ENCODE measurements around the gene PLEKHM3.

Gene PLEKHM3

DNA sequence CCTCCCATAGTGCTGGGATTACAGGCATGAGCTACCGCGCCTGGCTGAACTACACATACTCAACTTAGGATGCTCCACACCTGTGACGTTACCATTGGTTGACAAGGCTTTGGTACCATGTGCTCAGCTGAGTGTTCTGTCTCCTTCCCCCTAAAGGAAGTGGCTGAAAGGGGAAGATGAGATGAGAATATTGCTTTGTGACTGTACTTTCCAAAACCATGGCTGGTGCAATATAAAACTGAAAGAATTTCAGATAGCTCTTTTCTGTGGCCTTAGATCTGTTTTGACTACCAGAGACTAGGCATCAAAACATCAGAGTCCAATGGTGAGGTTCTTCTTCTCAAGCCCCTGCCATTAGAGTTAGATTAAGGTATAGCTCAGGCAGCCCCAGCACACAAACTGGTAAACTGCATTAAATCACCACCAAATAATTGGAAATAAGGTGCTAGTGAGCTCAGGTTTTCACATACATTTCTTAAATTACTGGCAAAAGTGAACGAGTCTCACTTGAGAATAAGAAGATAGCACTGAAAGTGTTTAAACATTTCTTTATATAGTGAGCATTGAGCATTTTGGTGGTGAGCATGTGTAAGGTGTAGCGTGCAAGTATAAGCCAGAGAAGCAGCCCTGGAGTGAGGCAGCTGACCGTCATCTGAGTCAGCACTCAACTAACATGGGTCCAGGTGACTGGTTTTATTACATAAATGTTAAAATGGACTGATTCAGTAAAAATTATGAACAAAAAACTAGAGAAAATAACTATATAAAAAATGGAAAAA is 142.1 kb downstream of the PLEKHM3 start:
- no peak for DNase-seq (ENCODE audit: low read depth)

DNA sequence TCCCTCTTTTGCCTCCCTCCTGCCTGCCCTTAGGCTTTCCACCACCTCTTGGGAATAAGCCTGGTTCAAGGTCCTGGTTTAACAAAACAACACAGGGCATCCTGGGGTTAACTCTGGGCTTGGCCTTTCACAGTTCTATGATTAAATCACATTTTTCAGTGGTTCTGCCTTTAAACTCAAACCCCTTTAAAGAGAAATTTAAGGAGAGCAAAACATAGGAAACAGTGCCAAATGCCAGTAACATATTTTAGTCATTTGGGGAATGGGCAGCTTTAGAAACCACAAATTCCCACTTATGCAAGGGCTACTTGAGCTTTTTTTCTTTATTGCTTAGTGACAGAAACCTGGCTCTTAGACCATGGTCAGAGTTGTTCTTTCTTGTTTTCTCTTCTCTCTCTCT is 143.4 kb downstream of the PLEKHM3 start:
- no peak for DNase-seq (ENCODE audit: low read depth)

DNA sequence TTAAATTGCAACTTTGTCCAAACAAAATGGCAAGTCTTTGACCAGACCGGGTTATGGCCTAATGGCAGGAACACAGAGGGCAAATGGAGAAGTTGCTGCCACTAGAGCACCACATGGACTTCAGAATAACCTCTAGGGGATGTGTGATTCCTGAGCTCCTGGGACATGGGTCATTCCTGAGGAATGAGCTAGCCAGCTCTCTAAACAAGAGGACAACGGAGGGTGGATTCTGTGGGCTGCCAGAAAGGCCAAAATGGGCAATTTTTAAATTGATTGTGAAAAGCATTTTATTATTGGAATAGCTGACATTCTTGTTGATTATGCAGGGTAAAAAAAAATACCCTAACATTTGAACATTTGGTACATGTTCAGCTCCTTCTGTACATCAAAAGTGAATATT is 145.8 kb downstream of the PLEKHM3 start:
- DNase-seq (ENCODE audit: low read depth): peak; percentile 10

DNA sequence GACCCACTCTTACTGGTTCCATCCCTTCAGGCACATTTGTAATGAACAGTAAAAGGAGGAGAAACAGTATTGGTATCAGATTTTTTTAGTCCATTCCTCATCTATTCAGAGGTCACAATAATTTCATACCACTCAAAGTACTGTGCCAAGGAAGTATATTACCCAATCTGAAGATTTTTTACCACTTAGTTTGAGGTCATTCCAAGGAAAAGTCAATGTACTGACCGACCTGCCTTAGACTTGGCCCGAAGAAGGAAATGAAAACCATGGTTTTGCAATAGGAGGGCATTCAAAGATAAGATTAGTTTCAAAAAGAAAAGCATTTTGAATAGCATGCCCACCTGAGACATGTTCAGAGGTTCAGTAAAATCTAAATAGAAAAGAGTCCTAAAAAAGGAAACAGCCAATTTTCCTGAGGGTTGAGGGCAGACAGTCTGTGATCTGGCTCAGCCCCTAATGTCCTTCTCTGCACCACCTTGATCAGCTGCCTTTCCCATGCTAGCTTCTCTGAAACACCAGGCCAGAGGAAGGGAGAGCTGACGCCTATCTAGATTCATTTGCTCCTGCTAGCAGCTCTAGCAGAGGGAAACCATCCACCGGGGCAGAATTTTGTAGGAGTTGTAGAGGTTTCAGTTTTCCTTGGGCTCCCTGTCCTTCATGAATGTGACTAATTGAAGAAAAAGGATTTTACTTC is 148.3 kb downstream of the PLEKHM3 start:
- DNase-seq (ENCODE audit: low read depth): no peak

DNA sequence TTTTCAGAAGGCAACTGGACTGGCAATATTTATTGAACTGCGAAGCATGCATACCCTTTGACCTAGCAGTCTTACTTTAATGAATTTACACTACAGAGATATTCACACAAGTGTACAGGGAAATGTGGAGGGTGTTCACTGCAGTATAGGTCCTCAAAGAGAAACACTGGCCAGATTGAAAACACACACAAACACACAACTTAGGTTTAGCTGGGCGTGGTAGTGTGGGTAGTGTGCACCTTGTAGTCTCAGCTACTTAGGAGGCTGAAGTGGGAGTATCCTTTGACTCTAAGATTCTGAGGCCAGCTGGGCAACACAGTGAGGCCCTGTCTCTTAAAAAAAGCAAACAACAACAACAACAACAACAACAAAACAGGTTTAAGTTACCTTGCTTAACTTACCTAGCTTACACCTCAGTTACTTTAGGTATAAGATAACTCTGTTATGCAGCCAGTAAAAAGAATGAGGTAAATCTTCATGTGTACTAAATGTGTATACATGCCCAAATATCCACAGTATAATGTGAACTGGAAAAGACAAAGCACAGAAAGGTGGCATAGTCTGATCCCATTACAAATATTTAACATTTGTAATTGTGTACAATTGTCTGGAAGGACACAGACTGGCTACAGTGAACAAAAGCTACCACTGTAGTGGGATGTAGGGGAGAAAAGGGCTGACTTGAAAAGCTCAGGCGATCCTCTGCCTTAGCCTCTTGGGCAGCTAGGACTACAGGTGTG is 149.7 kb downstream of the PLEKHM3 start:
- DNase-seq (ENCODE audit: low read depth): no peak

DNA sequence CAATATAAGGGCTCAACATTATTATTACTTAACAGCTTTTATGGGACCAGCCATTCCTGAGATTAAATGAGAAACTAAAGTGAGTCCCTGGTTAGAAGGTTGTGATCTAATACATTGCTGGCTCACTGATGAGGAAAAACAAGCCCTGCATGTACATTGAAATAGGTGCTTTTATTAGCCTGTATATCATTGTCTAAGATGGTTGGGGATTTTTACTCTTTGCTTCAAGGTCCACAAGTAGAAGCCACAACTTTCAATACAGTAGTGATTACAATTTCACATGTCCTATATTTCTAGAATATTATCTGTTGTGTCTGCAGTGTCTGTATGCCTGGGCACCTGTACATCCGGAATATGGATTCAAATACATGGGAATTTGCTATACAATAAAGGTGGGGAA is 151.5 kb downstream of the PLEKHM3 start:
- no peak for DNase-seq (ENCODE audit: low read depth)

DNA sequence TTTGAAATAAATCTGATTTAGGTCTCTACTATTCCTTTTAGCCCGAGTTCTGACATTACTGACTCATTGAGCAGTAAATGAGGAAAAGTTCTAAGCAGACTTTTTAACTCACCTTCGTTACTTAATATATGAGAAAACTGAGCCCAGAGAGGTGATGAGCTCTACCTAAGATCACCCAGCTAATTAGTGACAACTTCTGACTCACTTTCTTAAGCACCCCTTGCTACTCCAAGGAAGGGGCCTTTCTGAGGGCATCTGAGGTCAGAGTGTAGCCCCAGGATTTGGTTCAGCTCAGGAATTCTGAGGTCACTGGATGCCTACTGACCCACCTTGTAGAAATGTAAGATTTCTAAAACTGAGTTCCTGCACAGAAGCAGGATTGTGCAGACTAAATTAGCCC is 153.4 kb downstream of the PLEKHM3 start:
- no peak for DNase-seq (ENCODE audit: low read depth)

DNA sequence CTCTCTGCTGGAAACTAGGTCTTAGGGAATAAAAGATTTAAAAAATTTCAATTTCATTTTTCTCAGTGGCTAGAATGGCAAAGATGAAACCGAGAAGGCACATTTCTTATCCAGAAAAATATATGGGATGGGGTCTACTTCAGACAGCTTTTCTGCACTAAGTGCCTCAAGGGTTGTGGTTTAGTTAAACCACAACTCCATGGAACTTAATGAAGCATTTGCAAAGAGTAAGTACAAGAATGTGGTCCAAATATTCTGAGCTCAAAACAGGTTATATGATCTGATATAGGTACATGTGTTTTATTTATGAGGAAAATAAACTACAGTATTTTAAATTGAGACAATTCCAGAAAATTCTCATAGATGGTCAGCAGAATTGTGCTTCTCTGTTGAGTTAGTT is 153.8 kb downstream of the PLEKHM3 start:
- peak; percentile 15 for DNase-seq (ENCODE audit: low read depth)

DNA sequence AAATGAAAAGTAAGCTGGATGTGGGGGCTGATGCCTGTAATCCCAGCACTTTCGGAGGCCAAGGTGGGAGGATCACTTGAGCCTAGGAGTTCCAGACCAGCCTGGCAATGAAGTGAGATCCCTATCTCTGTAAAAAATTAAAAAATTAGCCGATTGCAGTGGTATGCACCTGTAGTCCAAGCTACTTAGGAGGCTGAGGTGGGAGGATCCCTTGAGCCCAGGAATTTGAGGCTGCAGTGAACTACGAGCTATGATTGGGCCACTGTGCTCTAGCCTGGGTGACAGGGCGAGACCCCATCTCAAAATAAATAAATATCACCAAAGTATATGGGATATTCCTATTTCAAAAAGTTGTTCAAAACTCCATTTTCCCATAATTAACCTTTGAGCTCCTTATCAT is 154.5 kb downstream of the PLEKHM3 start:
- no peak for DNase-seq (ENCODE audit: low read depth)

DNA sequence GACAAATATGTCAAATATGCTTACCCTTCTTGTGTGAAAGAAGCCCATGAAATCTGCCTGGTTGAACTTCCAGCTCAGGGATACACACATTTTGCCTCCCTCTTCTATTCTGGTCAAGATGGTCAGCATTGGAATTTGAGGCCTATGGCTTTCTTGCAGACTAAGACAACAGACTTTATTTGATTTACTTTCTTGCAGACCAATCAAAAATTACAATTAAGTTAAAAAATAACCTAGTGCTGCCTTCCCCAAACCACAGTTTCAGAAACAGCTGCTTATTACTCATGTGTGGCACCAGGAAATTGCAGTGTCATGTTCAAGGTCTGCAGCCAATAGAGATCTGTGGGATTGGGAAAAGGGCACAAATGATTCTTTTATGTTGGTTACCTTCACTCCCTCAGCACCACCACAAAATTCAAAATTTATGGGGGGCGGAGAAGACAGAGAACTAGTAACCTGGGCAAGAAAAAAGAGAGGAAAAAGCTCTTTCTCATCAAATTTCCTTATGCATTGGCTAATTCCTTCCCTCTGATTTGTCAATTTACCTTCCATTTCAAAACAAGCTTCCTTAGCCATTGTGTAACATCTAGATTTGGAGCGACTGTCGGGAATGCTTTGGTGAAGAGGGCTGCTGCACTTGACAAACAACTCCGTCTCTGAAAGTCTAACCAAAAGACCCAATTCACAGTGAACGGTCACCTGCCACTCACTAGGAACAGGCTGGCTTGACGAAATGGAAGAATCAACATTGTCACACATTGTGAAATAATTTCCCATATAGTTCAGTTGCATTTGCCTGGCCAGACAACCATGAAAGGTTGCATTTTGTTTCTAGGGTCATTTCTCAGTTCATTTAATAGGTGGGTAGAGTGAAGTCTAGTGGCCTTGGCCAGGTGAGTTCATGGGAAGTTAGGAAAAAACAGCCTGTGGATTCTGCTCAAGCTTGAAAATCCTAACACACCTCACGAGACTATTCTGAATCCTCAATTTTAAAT is 155.2 kb downstream of the PLEKHM3 start:
- DNase-seq (ENCODE audit: low read depth): peak; percentile 89

DNA sequence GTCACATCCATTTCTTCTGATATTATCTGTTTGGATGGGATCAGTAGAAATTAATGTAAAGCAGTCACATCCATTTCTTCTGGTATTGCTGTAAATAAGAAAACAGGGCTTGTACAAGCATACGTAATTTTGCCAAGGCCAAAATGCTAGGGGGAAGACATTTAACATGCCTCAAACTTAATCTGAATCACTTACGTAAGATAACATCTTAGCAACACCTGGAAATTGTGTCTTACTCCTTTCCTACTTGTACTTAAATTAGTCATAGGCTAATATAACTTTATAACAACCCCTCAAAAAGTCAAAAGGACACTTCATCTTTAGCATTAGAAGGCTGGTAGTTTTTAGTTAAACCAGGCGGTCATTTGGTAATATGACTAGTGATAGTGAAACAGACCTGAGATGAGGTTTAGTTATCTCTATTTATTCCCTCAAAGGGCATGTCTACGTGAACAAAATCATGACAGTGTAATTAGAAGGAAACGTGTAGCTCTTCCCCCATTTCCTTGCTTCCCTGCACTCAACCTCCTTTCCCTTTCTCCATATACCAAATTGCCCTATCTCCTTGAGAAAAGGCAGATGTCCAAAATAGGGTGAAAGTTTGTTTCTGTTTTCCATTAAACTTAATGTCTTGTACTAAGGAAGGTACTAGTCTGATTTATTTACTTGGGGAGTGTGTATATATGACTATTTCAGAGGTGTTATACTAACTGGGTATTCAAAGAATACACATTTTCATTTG is 156.3 kb downstream of the PLEKHM3 start:
- DNase-seq (ENCODE audit: low read depth): no peak

DNA sequence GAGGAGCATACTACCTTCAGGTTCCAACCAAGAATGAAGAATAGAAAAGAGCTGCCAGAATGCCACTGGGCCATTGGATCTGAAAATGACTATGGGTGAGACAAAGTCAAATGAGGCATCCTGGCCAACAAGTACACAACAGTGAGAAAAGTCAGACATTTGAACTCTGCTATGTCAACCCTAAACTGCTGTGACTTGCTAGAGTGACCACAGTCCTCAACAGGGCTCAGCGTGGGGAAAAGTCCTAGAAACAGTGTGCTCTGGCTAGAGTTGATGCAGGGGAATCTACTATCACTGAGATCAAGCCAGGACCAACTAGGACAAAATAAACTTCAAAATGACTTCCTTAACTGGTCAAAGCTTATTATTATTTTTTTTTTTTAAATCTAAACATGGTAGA is 157.4 kb downstream of the PLEKHM3 start:
- no peak for DNase-seq (ENCODE audit: low read depth)

DNA sequence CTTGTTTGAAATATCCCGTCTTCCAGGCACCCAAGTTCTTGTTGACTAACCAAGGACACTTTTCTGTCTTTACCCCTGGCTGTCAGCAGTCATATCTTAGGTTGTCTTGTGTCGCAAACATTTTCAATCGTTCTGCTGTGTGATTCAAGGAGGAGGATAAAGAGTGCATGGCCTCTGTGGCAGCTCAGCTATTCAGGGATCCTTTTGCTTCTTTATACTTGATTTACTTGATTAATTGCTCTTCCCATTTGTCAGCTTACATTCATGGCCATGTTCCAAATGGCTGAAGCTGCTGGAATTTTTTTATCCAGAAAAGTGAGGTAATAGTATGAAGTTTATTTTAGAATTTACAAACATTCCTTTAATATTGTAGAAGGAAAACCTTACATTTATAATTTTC is 158.3 kb downstream of the PLEKHM3 start:
- DNase-seq (ENCODE audit: low read depth): no peak

DNA sequence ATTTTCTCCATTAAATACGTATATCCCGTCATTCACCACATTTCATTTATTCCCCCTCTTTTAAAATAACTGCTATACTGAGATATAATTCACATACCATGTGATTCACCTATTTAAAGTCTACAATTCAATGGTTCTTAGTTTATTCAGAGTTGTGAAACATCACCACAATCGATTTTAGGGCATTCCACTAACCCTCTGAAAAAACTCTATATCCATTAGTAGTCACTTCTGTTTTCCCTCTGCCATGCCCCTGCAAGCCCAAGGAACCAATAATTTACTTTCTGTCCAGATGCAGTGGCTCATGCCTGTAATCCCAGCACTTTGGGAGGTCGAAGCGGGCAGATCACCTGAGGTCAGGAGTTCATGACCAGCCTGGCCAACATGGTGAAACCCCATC is 160.1 kb downstream of the PLEKHM3 start:
- DNase-seq (ENCODE audit: low read depth): no peak

DNA sequence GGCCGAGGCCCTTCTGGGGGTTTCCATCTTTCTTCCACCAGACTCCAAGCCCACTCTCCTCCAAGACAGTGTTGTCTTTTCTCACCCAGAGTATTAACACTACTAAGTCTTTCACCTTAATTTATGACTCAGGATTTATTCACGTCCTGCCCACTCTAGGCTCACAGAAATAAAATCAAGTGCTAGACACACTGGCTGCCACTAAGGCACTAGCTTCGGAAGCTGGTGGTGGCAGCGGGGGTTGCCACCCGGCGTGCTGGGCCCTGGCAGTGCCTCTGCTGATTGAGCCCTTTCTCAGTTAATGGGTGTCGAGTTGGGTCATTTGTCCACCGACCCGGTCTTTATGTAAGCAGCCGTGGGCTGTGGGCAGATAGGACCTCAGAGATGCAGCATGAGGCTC is 162.0 kb downstream of the PLEKHM3 start:
- no peak for DNase-seq (ENCODE audit: low read depth)

DNA sequence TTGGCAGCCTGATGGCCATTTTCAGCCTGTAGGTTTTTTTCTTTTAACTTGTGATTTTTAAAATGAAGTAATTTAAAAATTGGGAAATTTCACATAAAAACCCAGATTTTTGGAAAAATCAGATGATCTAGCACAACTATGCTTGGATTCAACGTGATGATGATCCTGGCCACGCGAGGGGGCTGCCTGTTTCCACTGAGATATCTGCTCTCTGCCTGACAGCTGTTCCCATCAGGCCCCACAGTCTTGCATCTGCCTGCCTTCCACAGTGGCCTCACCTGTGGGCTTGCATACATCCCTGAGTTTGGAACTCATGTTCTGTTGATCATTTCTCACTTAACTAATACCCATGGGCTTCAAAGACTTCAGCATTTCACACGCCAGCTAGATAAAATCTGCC is 163.5 kb downstream of the PLEKHM3 start:
- no peak for DNase-seq (ENCODE audit: low read depth)

DNA sequence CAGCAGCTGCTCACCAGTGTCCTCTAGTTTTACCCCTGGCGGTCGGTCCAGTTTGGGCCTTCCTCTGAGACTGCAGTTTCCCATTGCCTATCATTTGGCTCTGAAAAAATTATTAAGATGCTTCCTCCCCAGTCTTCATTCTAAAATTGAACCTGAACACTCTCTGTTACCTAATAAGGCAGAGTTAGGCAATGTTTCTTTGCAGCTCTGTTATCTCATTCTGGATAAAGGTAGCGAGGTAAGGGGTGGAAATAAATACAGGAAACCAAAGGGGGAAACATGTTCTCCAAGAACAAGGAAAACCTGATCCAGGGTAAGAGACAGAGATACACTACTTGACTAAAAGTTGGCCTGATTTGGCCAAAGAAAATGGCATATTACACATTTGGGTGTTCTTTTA is 164.6 kb downstream of the PLEKHM3 start:
- no peak for DNase-seq (ENCODE audit: low read depth)

DNA sequence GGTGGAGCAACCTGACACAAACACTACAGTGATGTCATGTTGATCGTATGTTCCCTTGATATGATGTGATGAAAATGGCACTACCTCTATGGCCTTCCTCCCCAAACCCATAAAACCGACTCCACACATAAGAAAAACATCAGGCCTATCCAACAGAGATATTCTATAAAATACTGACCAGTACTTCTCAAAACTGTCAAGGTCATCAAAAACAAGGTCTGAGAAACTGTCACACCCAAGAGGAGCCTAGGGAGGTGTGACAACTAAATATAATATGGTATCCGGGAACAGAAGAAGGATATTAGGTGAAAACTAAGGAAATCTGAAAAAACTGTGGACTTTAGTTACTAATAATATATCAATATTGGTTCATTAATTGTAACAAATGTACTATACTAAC is 169.7 kb downstream of the PLEKHM3 start:
- no peak for DNase-seq (ENCODE audit: low read depth)

DNA sequence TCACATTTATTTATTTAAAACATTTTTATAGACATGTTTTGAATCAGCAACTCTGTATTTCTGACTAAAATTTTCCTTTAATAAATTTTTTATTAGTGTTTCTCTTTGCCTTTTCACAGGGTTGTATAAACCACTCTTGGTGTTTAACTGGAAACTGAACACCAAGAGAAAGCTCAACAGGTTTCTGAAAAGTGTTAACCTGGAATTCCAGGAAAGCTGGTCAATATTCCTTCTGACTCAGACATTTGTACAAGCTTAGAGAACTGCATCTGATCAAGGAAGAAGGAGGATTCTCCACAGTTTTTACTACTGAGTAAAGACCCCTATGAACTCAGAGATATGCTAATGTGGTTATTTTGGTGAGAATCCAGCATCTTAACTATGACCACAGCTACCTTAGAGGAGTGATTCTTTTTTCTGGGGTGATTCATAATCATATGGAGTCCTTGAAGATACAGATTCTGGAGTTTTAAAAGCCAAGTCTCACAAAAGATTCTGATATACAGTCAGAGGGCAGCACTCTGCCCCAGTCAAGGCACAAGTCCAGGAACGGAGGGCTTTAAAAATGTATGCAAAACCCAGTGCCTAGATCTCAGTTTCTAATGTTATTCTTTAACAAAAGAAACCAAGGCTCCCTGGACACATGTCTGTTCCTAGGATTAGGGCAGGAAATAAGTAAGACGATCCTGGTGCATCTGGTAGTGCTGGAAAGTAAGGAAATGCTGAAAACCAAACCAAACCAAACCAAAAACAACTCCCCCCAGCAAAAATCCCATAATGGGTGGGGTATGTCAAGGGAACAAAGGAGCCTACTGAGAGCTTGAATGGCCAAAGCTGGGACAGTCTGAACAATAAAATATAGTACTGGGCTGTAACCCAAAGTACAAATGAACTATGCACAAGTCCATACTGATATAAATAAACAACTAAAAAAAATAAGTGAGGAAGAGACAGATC is 170.6 kb downstream of the PLEKHM3 start:
- DNase-seq (ENCODE audit: low read depth): peak; percentile 83

DNA sequence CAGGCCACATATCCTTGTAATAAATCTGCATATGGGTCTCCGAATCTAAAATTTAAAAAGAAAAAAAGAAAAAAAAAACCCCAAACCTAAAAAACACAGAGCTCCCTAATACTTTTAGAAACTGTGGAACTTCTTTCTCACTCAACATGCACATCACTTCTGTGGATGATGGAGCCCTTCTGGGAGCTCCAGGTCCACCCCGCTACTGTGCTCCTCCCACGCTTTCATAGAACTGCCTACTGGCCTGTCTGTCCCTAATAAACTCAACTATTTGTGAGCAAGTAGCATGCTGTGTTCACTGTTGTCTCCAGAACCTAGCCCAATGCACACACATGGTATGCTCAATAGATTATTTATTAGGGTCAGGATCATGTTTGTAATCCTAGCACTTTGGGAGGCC is 172.5 kb downstream of the PLEKHM3 start:
- DNase-seq (ENCODE audit: low read depth): no peak
